AG09319 (cell line): Measurements from ENCODE around the gene BBIP1.

Source experiments
- DNase-seq: peaks from one replicate; pipeline ENCODE4 v3.0.0-alpha.2; 2010; ENCODE audit warnings: low read depth; ENCODE audit errors: extremely low read depth
- CTCF ChIP-seq: IDR thresholded peaks from 2 replicates; pipeline ENCODE4 v1.5.1; 2011; ENCODE audit warnings: low read depth, mild to moderate bottlenecking, inconsistent platforms, low read length, moderate library complexity

The BBIP1 gene

GRCh38 chr10:110880012-110880411, 39.0 kb downstream of the BBIP1 start:
- DNase-seq, result no peak

GRCh38 chr10:110876788-110877187, 42.2 kb downstream of the BBIP1 start:
- no peak for TF ChIP-seq CTCF
- DNase-seq, result no peak

More at GRCh38 chr10:110880012-110880411, 39.0 kb downstream of the BBIP1 start:
- TF ChIP-seq CTCF, result no peak

- TF ChIP-seq CTCF, result no peak
- no peak for DNase-seq
Measured at GRCh38 chr10:110876000-110876399, 43.0 kb downstream of the BBIP1 start.

- no peak for DNase-seq
- TF ChIP-seq CTCF, result no peak
Measured at GRCh38 chr10:110873951-110874350, 45.0 kb downstream of the BBIP1 start.

- no peak for DNase-seq
Measured at GRCh38 chr10:110872984-110873923, 45.7 kb downstream of the BBIP1 start.

GRCh38 chr10:110872145-110872983, 46.6 kb downstream of the BBIP1 start:
- DNase-seq, result no peak
- TF ChIP-seq CTCF, result peak; percentile 34

More at GRCh38 chr10:110872984-110873923, 45.7 kb downstream of the BBIP1 start:
- TF ChIP-seq CTCF, result no peak
